ENCODE data around the gene DLG3.

DNA sequence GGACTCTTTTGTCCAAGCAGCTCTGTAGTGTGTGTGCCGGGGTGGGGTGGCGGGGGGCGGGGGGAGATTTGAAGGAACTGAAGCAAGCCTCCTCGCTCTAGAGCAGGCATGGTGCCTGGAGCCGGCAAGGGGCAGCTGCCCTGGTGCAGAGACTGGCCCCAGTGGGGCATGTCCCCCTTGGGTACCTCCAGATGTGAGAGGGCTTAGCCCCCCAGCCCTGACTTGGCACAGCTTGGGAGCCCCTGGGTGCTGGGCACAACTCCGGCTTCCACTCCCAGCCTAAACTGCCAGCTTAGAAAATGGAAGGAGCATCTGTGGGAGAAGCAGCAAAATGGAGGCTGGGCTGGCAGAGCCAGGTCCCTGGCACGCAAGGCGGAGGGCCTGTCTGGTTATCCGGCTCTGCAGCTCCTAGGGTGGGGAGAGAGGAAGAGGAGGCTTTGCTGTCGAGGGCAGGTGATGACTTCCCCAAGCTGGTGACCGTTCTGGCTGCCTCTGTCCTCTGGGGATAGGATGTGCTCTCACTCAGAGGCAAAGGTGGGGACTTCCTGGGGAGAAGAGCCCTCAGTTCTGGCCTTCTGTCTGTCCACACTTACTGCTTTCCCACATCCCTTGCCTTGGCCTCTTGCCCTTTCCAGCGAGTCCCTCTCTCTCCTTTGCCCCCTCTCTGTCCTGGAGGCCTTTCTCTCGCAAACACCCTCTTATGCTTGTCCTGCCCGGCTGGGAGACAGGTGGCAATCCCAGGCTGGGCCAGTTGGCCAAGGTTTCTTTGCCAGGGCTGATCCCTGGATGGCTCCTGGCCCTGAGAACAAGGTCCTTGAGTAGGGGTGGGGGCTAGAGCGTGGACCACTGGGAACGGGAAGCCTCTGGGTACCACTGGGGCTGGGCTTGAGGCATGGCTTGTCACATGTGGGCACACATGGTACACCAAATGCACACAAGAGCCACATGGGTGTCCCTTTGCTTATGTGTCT lies 2.0 kb downstream of the DLG3 start:
- TF ChIP-seq, protein P1, sequence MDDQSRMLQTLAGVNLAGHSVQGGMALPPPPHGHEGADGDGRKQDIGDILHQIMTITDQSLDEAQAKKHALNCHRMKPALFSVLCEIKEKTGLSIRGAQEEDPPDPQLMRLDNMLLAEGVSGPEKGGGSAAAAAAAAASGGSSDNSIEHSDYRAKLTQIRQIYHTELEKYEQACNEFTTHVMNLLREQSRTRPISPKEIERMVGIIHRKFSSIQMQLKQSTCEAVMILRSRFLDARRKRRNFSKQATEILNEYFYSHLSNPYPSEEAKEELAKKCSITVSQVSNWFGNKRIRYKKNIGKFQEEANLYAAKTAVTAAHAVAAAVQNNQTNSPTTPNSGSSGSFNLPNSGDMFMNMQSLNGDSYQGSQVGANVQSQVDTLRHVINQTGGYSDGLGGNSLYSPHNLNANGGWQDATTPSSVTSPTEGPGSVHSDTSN (IDR thresholded peaks at IDR 0.05), result no peak
- TF ChIP-seq MYC (IDR thresholded peaks at IDR 0.05; ENCODE audit: borderline replicate concordance, low read length), result no peak
- TF ChIP-seq, protein P2, sequence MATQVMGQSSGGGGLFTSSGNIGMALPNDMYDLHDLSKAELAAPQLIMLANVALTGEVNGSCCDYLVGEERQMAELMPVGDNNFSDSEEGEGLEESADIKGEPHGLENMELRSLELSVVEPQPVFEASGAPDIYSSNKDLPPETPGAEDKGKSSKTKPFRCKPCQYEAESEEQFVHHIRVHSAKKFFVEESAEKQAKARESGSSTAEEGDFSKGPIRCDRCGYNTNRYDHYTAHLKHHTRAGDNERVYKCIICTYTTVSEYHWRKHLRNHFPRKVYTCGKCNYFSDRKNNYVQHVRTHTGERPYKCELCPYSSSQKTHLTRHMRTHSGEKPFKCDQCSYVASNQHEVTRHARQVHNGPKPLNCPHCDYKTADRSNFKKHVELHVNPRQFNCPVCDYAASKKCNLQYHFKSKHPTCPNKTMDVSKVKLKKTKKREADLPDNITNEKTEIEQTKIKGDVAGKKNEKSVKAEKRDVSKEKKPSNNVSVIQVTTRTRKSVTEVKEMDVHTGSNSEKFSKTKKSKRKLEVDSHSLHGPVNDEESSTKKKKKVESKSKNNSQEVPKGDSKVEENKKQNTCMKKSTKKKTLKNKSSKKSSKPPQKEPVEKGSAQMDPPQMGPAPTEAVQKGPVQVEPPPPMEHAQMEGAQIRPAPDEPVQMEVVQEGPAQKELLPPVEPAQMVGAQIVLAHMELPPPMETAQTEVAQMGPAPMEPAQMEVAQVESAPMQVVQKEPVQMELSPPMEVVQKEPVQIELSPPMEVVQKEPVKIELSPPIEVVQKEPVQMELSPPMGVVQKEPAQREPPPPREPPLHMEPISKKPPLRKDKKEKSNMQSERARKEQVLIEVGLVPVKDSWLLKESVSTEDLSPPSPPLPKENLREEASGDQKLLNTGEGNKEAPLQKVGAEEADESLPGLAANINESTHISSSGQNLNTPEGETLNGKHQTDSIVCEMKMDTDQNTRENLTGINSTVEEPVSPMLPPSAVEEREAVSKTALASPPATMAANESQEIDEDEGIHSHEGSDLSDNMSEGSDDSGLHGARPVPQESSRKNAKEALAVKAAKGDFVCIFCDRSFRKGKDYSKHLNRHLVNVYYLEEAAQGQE (IDR thresholded peaks at IDR 0.05), result no peak
- TF ChIP-seq CBX2 (IDR thresholded peaks at IDR 0.05; ENCODE audit: borderline replicate concordance, low read depth), result no peak
- TF ChIP-seq, protein P3, sequence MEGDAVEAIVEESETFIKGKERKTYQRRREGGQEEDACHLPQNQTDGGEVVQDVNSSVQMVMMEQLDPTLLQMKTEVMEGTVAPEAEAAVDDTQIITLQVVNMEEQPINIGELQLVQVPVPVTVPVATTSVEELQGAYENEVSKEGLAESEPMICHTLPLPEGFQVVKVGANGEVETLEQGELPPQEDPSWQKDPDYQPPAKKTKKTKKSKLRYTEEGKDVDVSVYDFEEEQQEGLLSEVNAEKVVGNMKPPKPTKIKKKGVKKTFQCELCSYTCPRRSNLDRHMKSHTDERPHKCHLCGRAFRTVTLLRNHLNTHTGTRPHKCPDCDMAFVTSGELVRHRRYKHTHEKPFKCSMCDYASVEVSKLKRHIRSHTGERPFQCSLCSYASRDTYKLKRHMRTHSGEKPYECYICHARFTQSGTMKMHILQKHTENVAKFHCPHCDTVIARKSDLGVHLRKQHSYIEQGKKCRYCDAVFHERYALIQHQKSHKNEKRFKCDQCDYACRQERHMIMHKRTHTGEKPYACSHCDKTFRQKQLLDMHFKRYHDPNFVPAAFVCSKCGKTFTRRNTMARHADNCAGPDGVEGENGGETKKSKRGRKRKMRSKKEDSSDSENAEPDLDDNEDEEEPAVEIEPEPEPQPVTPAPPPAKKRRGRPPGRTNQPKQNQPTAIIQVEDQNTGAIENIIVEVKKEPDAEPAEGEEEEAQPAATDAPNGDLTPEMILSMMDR (IDR thresholded peaks at IDR 0.05), result no peak
- TF ChIP-seq EP300 (IDR thresholded peaks at IDR 0.05), result no peak
- TF ChIP-seq BHLHE40 (IDR thresholded peaks at IDR 0.05; ENCODE audit: low read depth, low read length), result no peak
- TF ChIP-seq, protein P4, sequence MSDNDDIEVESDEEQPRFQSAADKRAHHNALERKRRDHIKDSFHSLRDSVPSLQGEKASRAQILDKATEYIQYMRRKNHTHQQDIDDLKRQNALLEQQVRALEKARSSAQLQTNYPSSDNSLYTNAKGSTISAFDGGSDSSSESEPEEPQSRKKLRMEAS (IDR thresholded peaks at IDR 0.05), result no peak
- no peak for TF ChIP-seq NR3C1 (IDR thresholded peaks at IDR 0.05)
- TF ChIP-seq, protein P5, sequence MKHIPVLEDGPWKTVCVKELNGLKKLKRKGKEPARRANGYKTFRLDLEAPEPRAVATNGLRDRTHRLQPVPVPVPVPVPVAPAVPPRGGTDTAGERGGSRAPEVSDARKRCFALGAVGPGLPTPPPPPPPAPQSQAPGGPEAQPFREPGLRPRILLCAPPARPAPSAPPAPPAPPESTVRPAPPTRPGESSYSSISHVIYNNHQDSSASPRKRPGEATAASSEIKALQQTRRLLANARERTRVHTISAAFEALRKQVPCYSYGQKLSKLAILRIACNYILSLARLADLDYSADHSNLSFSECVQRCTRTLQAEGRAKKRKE (CRISPR knock-in tag; IDR thresholded peaks at IDR 0.05; ENCODE audit: low read depth), result no peak
